ENCODE results near the gene SP7. TPM values are rescaled to one million over a fixed set of nuclear protein-coding genes. Genes with fewer than 3 reads are reported as not detected.

Gene SP7
- total RNA-seq = not detected
- polyA plus RNA-seq = not detected

- no peak within 1 kb of the TSS for H3K27ac Mint-ChIP-seq
- Histone ChIP-seq H3K4me3 (ENCODE audit: low read length) (no peak within 1 kb of the TSS), H3K36me3 (ENCODE audit: insufficient read depth, low read length) (no peaks in the 10 kb centered on the region), H3K27ac (ENCODE audit: low read depth, low read length) (no peak within 1 kb of the TSS), H3K27me3 (ENCODE audit: insufficient read depth, low read length, poor library complexity, severe bottlenecking) (peaks cover 27% of the 10 kb centered on the region), H3K4me1 (ENCODE audit: insufficient read depth, low read length) (no peaks in the 10 kb centered on the region), H3K9me3 (ENCODE audit: low read length) (no peaks in the 10 kb centered on the region)
- peaks cover 0 to 2% (median 0%) of the 10 kb centered on the region in 3 donors for H3K36me3 Mint-ChIP-seq
- POLR2A ChIA-PET = interaction anchor here (0.6 to 1.0 kb wide), 2 partner anchors 9 to 86 kb away, joined by 3 to 5 read pairs; no protein-coding TSS in a partner anchor
- no peak for DNase-seq
- no peak within 1 kb of the TSS for H3K4me3 Mint-ChIP-seq
- no peaks in the 10 kb centered on the region for H3K9me3 Mint-ChIP-seq
- H3K4me1 Mint-ChIP-seq = peaks cover 7 to 9% (median 7%) of the 10 kb centered on the region in 3 donors
- peaks cover 26 to 69% of the 10 kb centered on the region in 2 donors for H3K27me3 Mint-ChIP-seq
- CTCF ChIA-PET = interaction anchor here (1.8 to 3.5 kb wide), 2 partner anchors 9 to 16 kb away, joined by 9 to 13 read pairs; no protein-coding TSS in a partner anchor
These were observed at the start of gene SP7 for GRCh38 chr12:53336181-53336681. Gene SP7 (minus strand): TSS chr12:53336354. CDS start chr12:53335646, 708 bp downstream.

GRCh38 chr12:53383258-53383657 is 47.1 kb upstream of the SP7 start:
- Histone ChIP-seq H3K9me3 (ENCODE audit: low read length) (no peaks in the 10 kb centered on the region), H3K4me3 (ENCODE audit: low read length) (peak overlapping the region; percentile 26), H3K4me1 (ENCODE audit: insufficient read depth, low read length) (peaks cover 65% of the 10 kb centered on the region), H3K36me3 (ENCODE audit: insufficient read depth, low read length) (peaks cover 26% of the 10 kb centered on the region), H3K27me3 (ENCODE audit: insufficient read depth, low read length, poor library complexity, severe bottlenecking) (no peaks in the 10 kb centered on the region), H3K27ac (ENCODE audit: low read depth, low read length) (peak overlapping the region; percentile 3)
- Mint-ChIP-seq H3K27me3 (no peaks in the 10 kb centered on the region), H3K4me1 (peaks cover 49 to 65% (median 62%) of the 10 kb centered on the region in 3 donors), H3K9me3 (no peaks in the 10 kb centered on the region), H3K27ac (peak overlapping the region in 5 of 8 donors; percentile 18 to 86 (median 67)), H3K4me3 (peak overlapping the region; percentile 46 to 89 (median 74)), H3K36me3 (peaks cover 9 to 54% (median 14%) of the 10 kb centered on the region in 3 donors)
- ChIA-PET CTCF (interaction anchor here (0.7 to 4.4 kb wide), 9 partner anchors 11 to 47 kb away, joined by 3 to 29 read pairs (median 3); no protein-coding TSS in a partner anchor), POLR2A (interaction anchor here (0.6 kb wide), 1 partner anchor 88 kb away, joined by 8 read pairs; no protein-coding TSS in a partner anchor)
- no peak for DNase-seq

DNA sequence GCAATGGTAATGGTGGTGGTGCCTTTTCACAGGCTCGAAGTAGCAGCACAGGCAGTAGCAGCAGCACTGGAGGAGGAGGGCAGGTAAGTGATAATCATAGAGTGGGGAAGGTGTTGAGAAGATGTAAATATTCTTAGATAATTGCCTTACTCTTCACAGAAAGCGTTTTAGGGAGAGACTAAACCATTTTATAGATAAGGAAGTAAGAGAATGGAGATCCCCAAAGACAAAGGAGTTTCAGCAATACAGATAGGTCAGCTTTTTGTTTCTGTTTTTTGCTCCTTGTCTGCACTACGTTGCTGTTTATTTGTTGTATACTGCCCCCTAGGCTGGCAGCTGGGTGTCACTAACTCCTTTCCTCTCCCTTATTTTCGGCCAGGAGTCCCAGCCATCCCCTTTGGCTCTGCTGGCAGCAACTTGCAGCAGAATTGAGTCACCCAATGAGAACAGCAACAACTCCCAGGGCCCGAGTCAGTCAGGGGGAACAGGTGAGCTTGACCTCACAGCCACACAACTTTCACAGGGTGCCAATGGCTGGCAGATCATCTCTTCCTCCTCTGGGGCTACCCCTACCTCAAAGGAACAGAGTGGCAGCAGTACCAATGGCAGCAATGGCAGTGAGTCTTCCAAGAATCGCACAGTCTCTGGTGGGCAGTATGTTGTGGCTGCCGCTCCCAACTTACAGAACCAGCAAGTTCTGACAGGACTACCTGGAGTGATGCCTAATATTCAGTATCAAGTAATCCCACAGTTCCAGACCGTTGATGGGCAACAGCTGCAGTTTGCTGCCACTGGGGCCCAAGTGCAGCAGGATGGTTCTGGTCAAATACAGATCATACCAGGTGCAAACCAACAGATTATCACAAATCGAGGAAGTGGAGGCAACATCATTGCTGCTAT is 45.8 kb upstream of the SP7 start:
- Mint-ChIP-seq H3K4me1 (peaks cover 39 to 52% (median 50%) of the 10 kb centered on the region in 3 donors), H3K27me3 (no peaks in the 10 kb centered on the region), H3K9me3 (no peaks in the 10 kb centered on the region), H3K27ac (peak overlapping the region; percentile 41 to 93 (median 84)), H3K4me3 (peak overlapping the region; percentile 82 to 89 (median 86)), H3K36me3 (peaks cover 9 to 44% (median 10%) of the 10 kb centered on the region in 3 donors)
- Histone ChIP-seq H3K4me1 (ENCODE audit: insufficient read depth, low read length) (peaks cover 56% of the 10 kb centered on the region), H3K9me3 (ENCODE audit: low read length) (no peaks in the 10 kb centered on the region), H3K27me3 (ENCODE audit: insufficient read depth, low read length, poor library complexity, severe bottlenecking) (no peaks in the 10 kb centered on the region), H3K4me3 (ENCODE audit: low read length) (peak overlapping the region; percentile 36), H3K36me3 (ENCODE audit: insufficient read depth, low read length) (peaks cover 26% of the 10 kb centered on the region), H3K27ac (ENCODE audit: low read depth, low read length) (peak overlapping the region; percentile 57)
- DNase-seq = peak; percentile 22 to 57 (median 40)
- POLR2A ChIA-PET = interaction anchor here (0.6 to 0.9 kb wide), 3 partner anchors 37 to 58 kb away, joined by 3 read pairs; no protein-coding TSS in a partner anchor
- CTCF ChIA-PET = interaction anchor here (0.8 to 4.4 kb wide), 13 partner anchors 14 to 127 kb away, joined by 3 to 29 read pairs (median 4); partner anchors contain the start of genes AAAS and TARBP2

DNA sequence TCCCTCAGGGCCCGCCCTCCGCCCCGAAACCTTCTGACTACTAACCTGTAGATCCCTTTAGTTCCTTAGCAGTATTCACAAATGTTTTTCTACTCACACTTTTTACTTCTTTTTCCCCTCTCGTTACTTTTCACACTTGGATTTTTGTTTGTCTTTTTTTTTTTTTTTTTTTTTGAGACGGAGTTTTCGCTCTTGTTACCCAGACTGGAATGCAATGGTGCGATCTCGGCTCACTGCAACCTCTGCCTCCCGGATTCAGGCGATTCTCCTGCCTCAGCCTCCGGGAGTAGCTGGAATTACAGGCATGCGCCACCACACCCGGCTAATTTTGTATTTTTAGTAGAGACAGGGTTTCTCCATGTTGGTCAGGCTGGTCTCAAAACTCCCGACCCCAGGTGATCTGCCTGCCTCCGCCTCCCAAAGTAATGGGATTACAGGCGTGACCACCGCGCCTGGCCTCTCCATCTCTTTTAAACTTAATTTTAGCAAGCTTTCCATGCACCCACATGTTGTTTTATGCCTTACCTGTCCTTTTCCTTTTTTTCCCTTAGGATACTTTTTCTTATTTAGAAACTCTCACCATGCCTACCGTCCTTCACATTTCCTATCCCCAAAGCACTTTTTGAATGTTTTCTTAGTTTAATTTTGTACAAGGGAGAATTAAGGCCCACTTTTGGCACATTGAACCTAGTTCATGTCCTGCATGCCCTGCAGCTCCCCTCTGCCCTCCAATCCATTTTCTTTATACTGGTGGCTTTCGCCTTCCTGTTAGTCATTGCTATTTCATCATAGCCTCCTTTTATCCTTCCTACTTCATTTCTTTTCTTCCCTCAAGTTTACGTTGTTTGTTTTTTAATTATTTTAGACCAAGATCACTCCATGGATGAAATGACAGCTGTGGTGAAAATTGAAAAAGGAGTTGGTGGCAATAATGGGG is 44.9 kb upstream of the SP7 start:
- Mint-ChIP-seq H3K4me1 (peaks cover 33 to 44% (median 41%) of the 10 kb centered on the region in 3 donors), H3K4me3 (peak overlapping the region; percentile 82 to 89 (median 86)), H3K27me3 (no peaks in the 10 kb centered on the region), H3K9me3 (no peaks in the 10 kb centered on the region), H3K27ac (peak overlapping the region; percentile 68 to 93 (median 84)), H3K36me3 (peaks cover 7 to 38% (median 9%) of the 10 kb centered on the region in 3 donors)
- H3K27me3 ChIP-seq (ENCODE audit: insufficient read depth, low read length, poor library complexity, severe bottlenecking) = no peaks in the 10 kb centered on the region
- no peaks in the 10 kb centered on the region for H3K9me3 ChIP-seq (ENCODE audit: low read length)
- DNase-seq = peak in 1 of 5 donors; percentile 38
- ChIA-PET POLR2A (interaction anchor here (0.6 to 2.7 kb wide), 7 partner anchors 33 to 127 kb away, joined by 3 to 31 read pairs (median 7); partner anchors contain the start of gene TARBP2), CTCF (interaction anchor here (0.8 to 4.4 kb wide), 12 partner anchors 15 to 127 kb away, joined by 3 to 29 read pairs (median 4); partner anchors contain the start of genes AAAS and TARBP2)
- peak overlapping the region; percentile 57 for H3K27ac ChIP-seq (ENCODE audit: low read depth, low read length)
- H3K36me3 ChIP-seq (ENCODE audit: insufficient read depth, low read length) = peaks cover 26% of the 10 kb centered on the region
- peaks cover 47% of the 10 kb centered on the region for H3K4me1 ChIP-seq (ENCODE audit: insufficient read depth, low read length)
- peak overlapping the region; percentile 36 for H3K4me3 ChIP-seq (ENCODE audit: low read length)

GRCh38 chr12:53380104-53380793 is 44.1 kb upstream of the SP7 start, which contains the start of gene SP1:
Gene SP1 (plus strand): TSS chr12:53380176. CDS start chr12:53380292, 116 bp downstream.
- Histone ChIP-seq H3K4me1 (ENCODE audit: insufficient read depth, low read length) (peaks cover 42% of the 10 kb centered on the region), H3K4me3 (ENCODE audit: low read length) (peak within 1 kb of the TSS; percentile 63), H3K36me3 (ENCODE audit: insufficient read depth, low read length) (peaks cover 26% of the 10 kb centered on the region), H3K27me3 (ENCODE audit: insufficient read depth, low read length, poor library complexity, severe bottlenecking) (no peaks in the 10 kb centered on the region), H3K9me3 (ENCODE audit: low read length) (no peaks in the 10 kb centered on the region), H3K27ac (ENCODE audit: low read depth, low read length) (peak within 1 kb of the TSS; percentile 73)
- peak; percentile 82 to 99 (median 90) for DNase-seq
- Mint-ChIP-seq H3K27me3 (no peaks in the 10 kb centered on the region), H3K27ac (peak within 1 kb of the TSS; percentile 52 to 93 (median 82)), H3K4me1 (peaks cover 30 to 40% (median 38%) of the 10 kb centered on the region in 3 donors), H3K9me3 (no peaks in the 10 kb centered on the region), H3K4me3 (peak within 1 kb of the TSS; percentile 82 to 89 (median 86)), H3K36me3 (peaks cover 6 to 35% (median 7%) of the 10 kb centered on the region in 3 donors)
- POLR2A ChIA-PET = interaction anchor here (0.6 to 2.7 kb wide), 12 partner anchors 8 to 160 kb away, joined by 3 to 31 read pairs (median 6); partner anchors contain the start of genes AAAS, PFDN5, PRR13 and TARBP2
- CTCF ChIA-PET = interaction anchor here (0.7 to 4.4 kb wide), 8 partner anchors 12 to 128 kb away, joined by 3 to 29 read pairs (median 7); partner anchors contain the start of gene AAAS

DNA sequence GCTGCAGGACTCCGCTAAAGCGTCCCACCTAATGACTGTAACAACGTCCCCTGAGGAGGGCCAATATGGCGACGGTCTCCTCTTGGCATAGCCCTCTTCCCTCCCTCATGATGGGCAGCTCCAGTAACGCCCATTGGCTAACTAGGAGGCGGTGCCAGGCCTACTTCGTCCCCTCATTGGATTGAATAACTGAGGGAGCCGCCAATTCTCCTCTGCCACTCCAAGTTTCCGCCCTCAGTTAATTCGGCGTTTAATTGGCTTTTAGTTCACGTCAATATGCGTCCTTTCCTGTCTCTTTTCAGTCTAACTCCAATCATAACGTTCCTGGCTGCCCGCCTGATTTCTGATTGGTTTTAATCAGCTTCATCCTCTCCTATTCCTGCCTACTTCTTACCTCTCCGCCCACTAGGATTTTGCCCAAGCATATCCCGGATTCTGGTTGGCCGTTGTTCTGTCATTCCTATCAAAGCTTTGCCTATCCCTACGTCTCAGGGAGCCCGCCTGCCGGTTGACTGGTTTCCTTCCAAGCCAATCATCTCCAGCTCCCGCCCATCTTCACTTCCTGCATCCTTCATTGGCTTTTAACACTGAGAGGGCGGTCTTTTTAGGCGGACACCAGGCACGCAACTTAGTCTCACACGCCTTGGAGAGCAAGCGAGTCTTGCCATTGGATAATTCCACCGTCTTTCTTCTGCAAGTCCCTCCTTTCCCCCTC is 43.4 kb upstream of the SP7 start:
- CTCF ChIA-PET = interaction anchor here (0.7 to 2.1 kb wide), 10 partner anchors 10 to 366 kb away, joined by 3 to 13 read pairs (median 4); partner anchors contain the start of gene AAAS
- H3K4me3 ChIP-seq (ENCODE audit: low read length) = peak overlapping the region; percentile 63
- peaks cover 42% of the 10 kb centered on the region for H3K4me1 ChIP-seq (ENCODE audit: insufficient read depth, low read length)
- Mint-ChIP-seq H3K27ac (no peak overlapping the region), H3K27me3 (no peaks in the 10 kb centered on the region), H3K4me1 (peaks cover 30 to 37% (median 36%) of the 10 kb centered on the region in 3 donors), H3K4me3 (no peak overlapping the region), H3K36me3 (peaks cover 6 to 33% (median 7%) of the 10 kb centered on the region in 3 donors), H3K9me3 (no peaks in the 10 kb centered on the region)
- no peaks in the 10 kb centered on the region for H3K27me3 ChIP-seq (ENCODE audit: insufficient read depth, low read length, poor library complexity, severe bottlenecking)
- DNase-seq = peak in 4 of 5 donors; percentile 83 to 100 (median 99)
- POLR2A ChIA-PET = interaction anchor here (0.6 to 2.7 kb wide), 14 partner anchors 9 to 374 kb away, joined by 3 to 31 read pairs (median 6); partner anchors contain the start of genes AAAS, EIF4B, MAP3K12 and PFDN5
- peak overlapping the region; percentile 73 for H3K27ac ChIP-seq (ENCODE audit: low read depth, low read length)
- H3K36me3 ChIP-seq (ENCODE audit: insufficient read depth, low read length) = peaks cover 26% of the 10 kb centered on the region
- no peaks in the 10 kb centered on the region for H3K9me3 ChIP-seq (ENCODE audit: low read length)

Data from CD8-positive, alpha-beta memory T cell (primary cell).